Trophoblast cell (in vitro differentiated cells and primary cell): ENCODE data around the gene SRRM5.
"Not testable (repeated sequence)": the region's sequence is repeated elsewhere in the genome, so short reads cannot be mapped to it uniquely, and the experiment has no call there.

ENCODE experiments used
- DNase-seq, 2 donors: peaks; one replicate each; pipeline ENCODE4 v3.0.0-alpha.2; 2016
- H2AFZ ChIP-seq: 2 replicates; pipeline ENCODE4 v1.6.1; 2013; ENCODE audit warnings: low read length, moderate library complexity, mild to moderate bottlenecking; ENCODE audit not compliant: insufficient read depth, poor library complexity
- H2AK5ac ChIP-seq: 2 replicates; pipeline ENCODE4 v1.6.1; 2013; ENCODE audit warnings: mild to moderate bottlenecking, low read length
- H2BK120ac ChIP-seq: 2 replicates; pipeline ENCODE4 v1.6.1; 2013; ENCODE audit warnings: low read length, mild to moderate bottlenecking, moderate library complexity; ENCODE audit not compliant: insufficient read depth, poor library complexity
- H2BK12ac ChIP-seq: 2 replicates; pipeline ENCODE4 v1.6.1; 2013; ENCODE audit warnings: mild to moderate bottlenecking, low read length, moderate library complexity
- H2BK5ac ChIP-seq: 2 replicates; pipeline ENCODE4 v1.6.1; 2013; ENCODE audit warnings: low read length, low read depth, moderate library complexity, mild to moderate bottlenecking; ENCODE audit not compliant: poor library complexity
- H3K14ac ChIP-seq: 2 replicates; pipeline ENCODE4 v1.6.1; 2013; ENCODE audit warnings: mild to moderate bottlenecking, low read length
- H3K18ac ChIP-seq: 2 replicates; pipeline ENCODE4 v1.6.1; 2013; ENCODE audit warnings: mild to moderate bottlenecking, low read length
- H3K23ac ChIP-seq: 2 replicates; pipeline ENCODE4 v1.6.1; 2013; ENCODE audit warnings: low read length
- H3K27ac ChIP-seq: 2 replicates; pipeline ENCODE4 v1.5.1; 2013; ENCODE audit warnings: low read depth, mild to moderate bottlenecking, inconsistent platforms, low read length, moderate library complexity
- H3K27me3 ChIP-seq: 2 replicates; pipeline ENCODE4 v1.6.1; 2013; ENCODE audit warnings: inconsistent platforms, mild to moderate bottlenecking, low read length, moderate library complexity; ENCODE audit not compliant: insufficient read depth
- H3K36me3 ChIP-seq, 2 experiments: 1 replicate in 1 of 2; 2 replicates in 1 of 2; pipeline ENCODE4 v1.6.1; 2013; ENCODE audit warnings: low read length in 2 of 2, mild to moderate bottlenecking in 2 of 2, moderate library complexity in 1 of 2; ENCODE audit not compliant: insufficient read depth in 2 of 2, control insufficient read depth in 1 of 2
- H3K4ac ChIP-seq: 2 replicates; pipeline ENCODE4 v1.6.1; 2013; ENCODE audit warnings: low read depth, mild to moderate bottlenecking, low read length, moderate library complexity
- H3K4me1 ChIP-seq, 2 experiments: 1 replicate in 1 of 2; 2 replicates in 1 of 2; pipeline ENCODE4 v1.6.1; 2013; ENCODE audit warnings: low read length in 2 of 2, mild to moderate bottlenecking in 2 of 2, moderate library complexity in 1 of 2; ENCODE audit not compliant: insufficient read depth in 2 of 2, control insufficient read depth in 1 of 2
- H3K4me2 ChIP-seq: 2 replicates; pipeline ENCODE4 v1.6.1; 2013; ENCODE audit warnings: inconsistent platforms, mild to moderate bottlenecking, low read length, moderate library complexity
- H3K4me3 ChIP-seq: 2 replicates; pipeline ENCODE4 v1.5.1; 2013; ENCODE audit warnings: mild to moderate bottlenecking, low read depth, low read length, inconsistent platforms
- H3K79me1 ChIP-seq: one replicate; pipeline ENCODE4 v1.6.1; 2013; ENCODE audit warnings: low read length
- H3K79me2 ChIP-seq: 2 replicates; pipeline ENCODE4 v1.6.1; 2013; ENCODE audit warnings: low read length, mild to moderate bottlenecking; ENCODE audit not compliant: control insufficient read depth, insufficient read depth, poor library complexity
- H3K9ac ChIP-seq: 2 replicates; pipeline ENCODE4 v1.6.1; 2013; ENCODE audit warnings: mild to moderate bottlenecking, low read length
- H3K9me3 ChIP-seq: 2 replicates; pipeline ENCODE4 v1.6.1; 2013; ENCODE audit warnings: low read depth, mild to moderate bottlenecking, control low read depth, inconsistent platforms, low read length; ENCODE audit not compliant: insufficient read depth
- H4K12ac ChIP-seq: 2 replicates; pipeline ENCODE4 v1.6.1; 2013; ENCODE audit warnings: low read depth, mild to moderate bottlenecking, low read length, moderate library complexity
- H4K8ac ChIP-seq: 2 replicates; pipeline ENCODE4 v1.6.1; 2013; ENCODE audit warnings: low read depth, mild to moderate bottlenecking, low read length, moderate library complexity
- H4K91ac ChIP-seq: one replicate; pipeline ENCODE4 v1.6.1; 2013; ENCODE audit warnings: low read depth, mild to moderate bottlenecking, low read length, moderate library complexity
- WGBS: extraction: QIAGEN DNeasy Blood & Tissue Kit; methylation state at CpG from one replicate; pipeline ENCODE4 v1.1.7; 2013; ENCODE audit warnings: missing lambda C conversion rate; ENCODE audit not compliant: insufficient read length, insufficient coverage; ENCODE audit errors: extremely low coverage; 5-methylcytosine and 5-hydroxymethylcytosine counted together

SRRM5 gene

DNA sequence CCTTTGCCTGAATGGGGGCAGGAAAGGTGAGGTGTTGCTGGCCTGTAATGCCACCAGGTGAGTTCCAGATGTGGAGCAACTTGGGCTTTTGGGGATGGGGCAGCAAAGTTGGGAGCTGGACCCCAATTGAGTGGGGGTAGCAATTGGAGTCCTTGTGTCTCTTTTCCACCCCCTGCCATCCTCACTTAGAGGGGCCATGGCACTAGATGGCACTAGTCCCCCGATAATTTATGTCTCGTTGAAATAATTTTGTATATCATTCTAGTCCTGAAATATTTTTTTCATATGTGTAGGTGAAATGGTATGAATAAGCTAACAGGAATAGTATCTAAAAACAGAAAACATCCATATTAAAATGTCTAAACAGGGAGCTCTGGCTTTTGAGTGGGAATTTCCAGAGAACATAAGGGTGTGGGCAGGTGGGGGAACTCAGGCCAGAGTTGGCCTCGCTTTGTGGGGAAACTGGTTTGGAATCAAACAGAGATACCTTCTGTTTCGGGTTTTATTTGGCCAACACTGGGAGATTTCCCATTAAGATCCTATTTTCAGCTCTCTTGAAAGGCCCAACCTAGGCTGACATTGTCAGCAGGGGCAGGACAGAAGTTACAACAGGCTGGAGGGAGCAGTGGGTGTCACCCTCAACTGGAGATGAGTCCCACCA, 12.1 kb upstream of the SRRM5 start:
- H4K12ac ChIP-seq, result no peak overlapping the region
- H2AK5ac ChIP-seq, result no peak overlapping the region
- no peak overlapping the region for H4K8ac ChIP-seq
- no peak overlapping the region for H2BK120ac ChIP-seq
- H3K14ac ChIP-seq, result no peak overlapping the region
- H3K79me1 ChIP-seq, result peaks cover 12% of the 10 kb centered on the region
- no peak overlapping the region for H2AFZ ChIP-seq
- H3K4me2 ChIP-seq, result no peak overlapping the region
- H3K18ac ChIP-seq, result no peak overlapping the region
- H2BK5ac ChIP-seq, result no peak overlapping the region
- no peak overlapping the region for H3K27ac ChIP-seq
- H3K23ac ChIP-seq, result no peak overlapping the region
- no peaks in the 10 kb centered on the region for H3K27me3 ChIP-seq
- H3K4me3 ChIP-seq, result no peak overlapping the region
- H3K4me1 ChIP-seq, result peaks cover 7 to 12% of the 10 kb centered on the region in 2 experiments
- no peaks in the 10 kb centered on the region for H3K9me3 ChIP-seq
- peaks cover 8% of the 10 kb centered on the region for H3K79me2 ChIP-seq
- no peak for DNase-seq
- no peak overlapping the region for H4K91ac ChIP-seq
- no peak overlapping the region for H3K4ac ChIP-seq
- no CpG with 5 or more reads among the region's 4 CpGs for WGBS
- H3K9ac ChIP-seq, result no peak overlapping the region
- H2BK12ac ChIP-seq, result no peak overlapping the region
- H3K36me3 ChIP-seq, result peaks cover 15 to 21% of the 10 kb centered on the region in 2 experiments

DNA sequence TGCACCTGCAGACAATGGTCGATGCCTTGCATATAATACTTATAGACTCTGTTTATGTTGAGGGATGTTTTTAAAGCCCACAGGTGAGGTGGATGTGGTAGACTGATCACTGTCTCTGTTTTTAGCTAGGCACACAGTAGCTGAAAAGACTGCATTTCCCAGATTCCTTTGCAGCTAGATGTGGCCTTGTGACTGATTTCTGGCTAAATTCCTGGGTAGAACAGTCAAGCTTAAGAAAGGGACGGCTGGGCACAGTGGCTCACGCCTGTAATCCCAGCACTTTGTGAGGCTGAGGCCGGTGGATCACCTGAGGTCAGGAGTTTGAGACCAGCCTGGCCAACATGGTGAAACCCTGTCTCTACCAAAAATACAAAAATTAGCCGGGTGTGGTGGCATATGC, 11.6 kb upstream of the SRRM5 start:
- not testable (repeated sequence) for H3K9me3 ChIP-seq, H3K18ac ChIP-seq, H2BK5ac ChIP-seq, H3K79me1 ChIP-seq, H3K27me3 ChIP-seq, DNase-seq, H3K9ac ChIP-seq, H4K91ac ChIP-seq, H4K8ac ChIP-seq, H2AFZ ChIP-seq, H2BK120ac ChIP-seq, H3K14ac ChIP-seq, H3K4me2 ChIP-seq, H3K4me3 ChIP-seq, H3K23ac ChIP-seq, H2AK5ac ChIP-seq, H4K12ac ChIP-seq, H2BK12ac ChIP-seq, H3K79me2 ChIP-seq, H3K27ac ChIP-seq, H3K4ac ChIP-seq
- Histone ChIP-seq H3K4me1 (peaks cover 4 to 10% of the 10 kb centered on the region in 2 experiments), H3K36me3 (peaks cover 15 to 21% of the 10 kb centered on the region in 2 experiments)
- WGBS, result no CpG with 5 or more reads among the region's 5 CpGs

DNA sequence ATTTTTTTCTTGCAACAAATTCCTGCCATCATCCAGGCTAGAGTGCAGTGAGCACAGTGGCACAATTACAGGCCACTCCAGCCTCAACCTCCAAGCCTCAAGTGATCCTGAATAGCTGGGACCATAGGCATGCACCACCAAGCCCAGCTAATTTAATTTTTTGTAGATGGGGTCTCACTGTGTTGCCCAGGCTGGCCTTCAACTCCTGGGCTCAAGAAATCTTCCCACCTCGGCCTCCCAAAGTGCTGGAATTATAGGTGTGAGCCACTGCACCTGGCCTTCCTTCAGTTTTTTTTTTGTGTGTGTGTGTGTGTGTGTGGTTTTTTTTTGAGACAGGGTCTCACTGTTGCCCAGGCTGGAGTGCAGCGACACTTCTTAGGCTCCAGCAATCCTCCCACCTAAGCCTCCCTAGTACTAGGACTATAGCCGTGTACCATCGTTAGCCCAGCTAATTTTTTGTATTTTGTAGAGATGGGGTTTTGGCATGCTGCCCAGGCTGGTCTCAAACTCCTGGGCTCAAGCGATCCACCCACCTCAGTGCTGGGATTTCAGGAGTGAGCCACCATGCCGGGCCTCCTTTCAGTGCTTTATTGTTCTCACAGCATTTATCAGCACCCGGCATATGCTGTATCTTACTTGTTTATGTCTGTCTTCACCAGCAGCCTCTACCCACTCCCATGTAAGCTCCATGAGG, 5.9 kb upstream of the SRRM5 start:
- no peak overlapping the region for H3K27ac ChIP-seq
- H3K79me2 ChIP-seq, result no peaks in the 10 kb centered on the region
- H3K18ac ChIP-seq, result no peak overlapping the region
- H2BK120ac ChIP-seq, result no peak overlapping the region
- H3K9ac ChIP-seq, result no peak overlapping the region
- no peak overlapping the region for H3K14ac ChIP-seq
- H2BK12ac ChIP-seq, result no peak overlapping the region
- no peak overlapping the region for H3K23ac ChIP-seq
- H3K4ac ChIP-seq, result no peak overlapping the region
- no peak overlapping the region for H2AFZ ChIP-seq
- no peaks in the 10 kb centered on the region for H3K27me3 ChIP-seq
- H3K4me3 ChIP-seq, result no peak overlapping the region
- no peak overlapping the region for H3K4me2 ChIP-seq
- H3K79me1 ChIP-seq, result no peaks in the 10 kb centered on the region
- DNase-seq, result no peak
- no peak overlapping the region for H4K12ac ChIP-seq
- H2AK5ac ChIP-seq, result no peak overlapping the region
- H3K4me1 ChIP-seq, result no peaks in the 10 kb centered on the region
- WGBS, result no CpG with 5 or more reads among the region's 7 CpGs
- H4K8ac ChIP-seq, result no peak overlapping the region
- peaks cover 1% of the 10 kb centered on the region for H3K9me3 ChIP-seq
- no peak overlapping the region for H2BK5ac ChIP-seq
- no peak overlapping the region for H4K91ac ChIP-seq
- peaks cover 11 to 31% of the 10 kb centered on the region in 2 experiments for H3K36me3 ChIP-seq

DNA sequence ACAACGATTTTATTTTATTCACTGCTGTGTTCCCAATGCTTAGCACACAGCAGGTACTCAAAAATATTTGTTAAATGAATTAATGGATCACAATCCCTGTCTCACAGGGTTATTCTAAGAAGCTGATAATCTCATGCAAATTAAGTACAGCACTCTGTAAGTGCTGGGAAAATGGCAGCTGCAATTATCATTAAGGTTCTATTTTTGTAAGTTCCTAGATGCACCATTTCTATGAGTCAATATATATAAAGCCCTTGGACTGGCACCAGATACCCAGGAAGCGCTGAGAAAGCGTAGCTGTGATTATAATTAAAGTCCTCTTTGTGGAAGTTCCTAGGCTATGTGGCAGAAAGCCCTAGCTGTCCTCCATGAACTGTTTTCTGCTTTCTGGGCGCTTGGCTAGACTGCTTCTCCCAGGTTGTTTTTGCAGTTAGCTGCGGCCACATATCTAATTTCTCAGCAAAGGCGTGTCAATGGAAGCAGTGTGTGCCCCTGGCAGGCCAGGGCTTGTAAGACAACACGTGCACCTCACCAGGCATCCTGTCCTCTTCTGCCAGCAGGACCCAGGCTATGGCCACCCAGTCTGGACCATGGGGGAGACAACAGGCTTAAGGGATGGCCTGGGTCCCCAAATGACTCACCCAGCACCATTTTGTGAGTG, 5.2 kb upstream of the SRRM5 start:
- WGBS, result no CpG with 5 or more reads among the region's 7 CpGs
- DNase-seq, result no peak

More for the DNA sequence above, 5.2 kb upstream of the SRRM5 start:
- Histone ChIP-seq H2BK5ac (no peak overlapping the region), H2AFZ (no peak overlapping the region), H2AK5ac (no peak overlapping the region), H3K4me2 (no peak overlapping the region), H3K27me3 (no peaks in the 10 kb centered on the region), H3K27ac (no peak overlapping the region), H3K18ac (no peak overlapping the region), H3K14ac (no peak overlapping the region), H4K12ac (no peak overlapping the region), H3K4me3 (no peak overlapping the region), H4K8ac (no peak overlapping the region), H4K91ac (no peak overlapping the region), H3K9ac (no peak overlapping the region), H3K4me1 (no peaks in the 10 kb centered on the region), H3K79me1 (no peaks in the 10 kb centered on the region), H3K36me3 (peaks cover 13 to 29% of the 10 kb centered on the region in 2 experiments), H3K23ac (no peak overlapping the region), H2BK120ac (no peak overlapping the region), H3K4ac (no peak overlapping the region), H3K79me2 (no peaks in the 10 kb centered on the region), H3K9me3 (peaks cover 1% of the 10 kb centered on the region), H2BK12ac (no peak overlapping the region)
